ENCODE results near the gene ZNF25.
"Not testable (repeated sequence)": the region's sequence is repeated elsewhere in the genome, so short reads cannot be mapped to it uniquely, and the experiment has no call there.

ZNF25 gene

GRCh38 chr10:37976091-37976879 lies at the start of gene ZNF25:
TSS of gene ZNF25 (minus strand) at chr10:37976647. CDS start at chr10:37971722, 4,925 bp downstream.
- peak; percentile 93 for DNase-seq (ENCODE audit: low spot score)

- no peak for DNase-seq (ENCODE audit: low spot score)
These were observed 48.8 kb upstream of the ZNF25 start for GRCh38 chr10:38025283-38025682.

GRCh38 chr10:38019124-38019523 lies 42.7 kb upstream of the ZNF25 start:
- not testable (repeated sequence) for DNase-seq (ENCODE audit: low spot score)

GRCh38 chr10:38016354-38016753 lies 39.9 kb upstream of the ZNF25 start:
- no peak for DNase-seq (ENCODE audit: low spot score)

- DNase-seq (ENCODE audit: low spot score), result peak; percentile 92
These were observed 33.9 kb upstream of the ZNF25 start, which contains the start of gene ZNF33A for GRCh38 chr10:38010119-38010903. TSS of gene ZNF33A (plus strand) at chr10:38010675. CDS start at chr10:38012342, 1,667 bp downstream.

GRCh38 chr10:38007991-38008390 lies 31.5 kb upstream of the ZNF25 start:
- no peak for DNase-seq (ENCODE audit: low spot score)

GRCh38 chr10:38007551-38007950 lies 31.1 kb upstream of the ZNF25 start:
- DNase-seq (ENCODE audit: low spot score), result no peak

GRCh38 chr10:38003588-38003987 lies 27.1 kb upstream of the ZNF25 start:
- DNase-seq (ENCODE audit: low spot score), result no peak

- no peak for DNase-seq (ENCODE audit: low spot score)
These were observed 26.6 kb upstream of the ZNF25 start for GRCh38 chr10:38003026-38003425.

GRCh38 chr10:38000474-38000873 lies 24.0 kb upstream of the ZNF25 start:
- not testable (repeated sequence) for DNase-seq (ENCODE audit: low spot score)

GRCh38 chr10:37998920-37999319 lies 22.5 kb upstream of the ZNF25 start:
- DNase-seq (ENCODE audit: low spot score), result not testable (repeated sequence)

GRCh38 chr10:37992083-37992482 lies 15.6 kb upstream of the ZNF25 start:
- DNase-seq (ENCODE audit: low spot score), result no peak

GRCh38 chr10:37991655-37992054 lies 15.2 kb upstream of the ZNF25 start:
- no peak for DNase-seq (ENCODE audit: low spot score)

GRCh38 chr10:37976880-37977203 lies 395 bp upstream of the ZNF25 start:
- no peak for DNase-seq (ENCODE audit: low spot score)

GRCh38 chr10:37975401-37975991 lies 951 bp downstream of the ZNF25 start:
- DNase-seq (ENCODE audit: low spot score), result no peak

- DNase-seq (ENCODE audit: low spot score), result no peak
These were observed 4.1 kb downstream of the ZNF25 start for GRCh38 chr10:37972396-37972795.

- DNase-seq (ENCODE audit: low spot score), result no peak
These were observed 11.4 kb downstream of the ZNF25 start for GRCh38 chr10:37965006-37965405.

- DNase-seq (ENCODE audit: low spot score), result no peak
These were observed 15.8 kb downstream of the ZNF25 start for GRCh38 chr10:37960591-37961137.

GRCh38 chr10:37957841-37958240 lies 18.6 kb downstream of the ZNF25 start:
- DNase-seq (ENCODE audit: low spot score), result no peak

- no peak for DNase-seq (ENCODE audit: low spot score)
These were observed 23.5 kb downstream of the ZNF25 start for GRCh38 chr10:37952926-37953325.

- DNase-seq (ENCODE audit: low spot score), result no peak
These were observed 24.2 kb downstream of the ZNF25 start for GRCh38 chr10:37952043-37952755.

- no peak for DNase-seq (ENCODE audit: low spot score)
These were observed 28.2 kb downstream of the ZNF25 start for GRCh38 chr10:37948210-37948609.
